HG03439 (cell line): Measurements from ENCODE around the gene ZNF677.
"Not testable (repeated sequence)": the region's sequence is repeated elsewhere in the genome, so short reads cannot be mapped to it uniquely, and the experiment has no call there.

ENCODE experiments used
- ATAC-seq: cut with Tn5 transposase; IDR thresholded peaks from one replicate; pipeline ENCODE4 v1.9.1; 2021; ENCODE audit warnings: mild to moderate bottlenecking, moderate library complexity; ENCODE audit not compliant: unreplicated experiment

Gene ZNF677

GRCh38 chr19:53195265-53195903 lies 59.3 kb downstream of the ZNF677 start:
- no peak for ATAC-seq

- no peak for ATAC-seq
These were observed 61.0 kb downstream of the ZNF677 start for GRCh38 chr19:53193535-53194222.

DNA sequence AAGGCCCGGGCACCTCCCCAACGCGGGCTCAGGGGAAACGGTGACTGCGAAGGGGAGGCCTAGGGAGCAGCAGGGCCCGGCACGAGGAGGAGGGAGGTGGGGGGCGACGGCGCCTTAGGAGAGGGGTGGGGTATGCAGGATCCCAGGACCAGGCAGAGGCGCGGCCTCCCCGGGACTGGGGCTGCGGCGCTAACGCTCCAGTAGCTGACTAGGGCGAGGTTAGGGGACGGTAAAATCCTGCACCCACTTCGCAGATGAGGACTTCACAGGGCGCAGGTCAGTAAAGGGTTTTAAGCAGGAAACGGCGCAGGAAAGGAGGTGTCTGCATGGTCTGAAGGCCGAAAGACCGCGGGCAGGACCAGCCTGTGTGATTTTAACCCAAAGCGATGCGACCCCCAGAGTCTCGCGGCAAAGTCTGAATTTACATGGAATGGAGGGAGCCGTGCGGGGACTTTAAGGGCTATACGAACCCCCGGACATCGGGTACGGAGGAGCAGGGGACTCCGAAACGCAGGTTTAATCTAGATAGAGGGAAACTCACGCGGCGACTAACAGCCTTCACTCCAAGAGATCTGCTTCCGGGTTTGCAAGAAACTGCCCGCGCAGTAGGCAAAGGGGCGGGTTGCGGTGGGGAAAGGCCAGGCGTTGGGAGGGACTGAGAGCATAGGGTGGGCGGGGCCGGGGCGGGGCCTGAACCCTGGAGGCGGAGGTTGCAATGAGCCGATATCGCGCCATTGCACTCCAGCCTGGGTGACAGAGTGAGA lies 61.7 kb downstream of the ZNF677 start, which contains the start of gene ZNF665:
ZNF665 (minus strand) TSS at position 588 of the 764 bp plus-strand sequence. CDS start 10,460 bp downstream, outside the sequence.
- ATAC-seq = no peak

DNA sequence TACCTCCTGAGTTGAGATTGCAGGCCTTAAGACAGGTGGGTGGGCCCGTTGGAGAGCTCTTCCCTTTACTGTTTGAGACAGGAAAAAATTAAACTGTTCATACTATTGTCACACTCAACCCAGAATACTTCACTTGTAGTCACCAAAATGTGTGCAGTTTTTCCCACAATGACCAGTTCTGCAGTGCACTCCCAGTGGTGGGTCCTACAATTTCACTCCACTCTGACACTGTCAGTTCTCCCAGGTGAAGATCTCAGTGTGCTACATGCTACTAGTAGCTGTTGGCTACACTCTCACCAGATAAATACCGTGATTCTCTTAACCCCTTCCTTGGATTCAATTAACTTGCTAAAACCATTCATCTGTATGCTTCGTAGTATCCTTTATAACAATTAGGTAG lies 64.4 kb downstream of the ZNF677 start:
- no peak for ATAC-seq

DNA sequence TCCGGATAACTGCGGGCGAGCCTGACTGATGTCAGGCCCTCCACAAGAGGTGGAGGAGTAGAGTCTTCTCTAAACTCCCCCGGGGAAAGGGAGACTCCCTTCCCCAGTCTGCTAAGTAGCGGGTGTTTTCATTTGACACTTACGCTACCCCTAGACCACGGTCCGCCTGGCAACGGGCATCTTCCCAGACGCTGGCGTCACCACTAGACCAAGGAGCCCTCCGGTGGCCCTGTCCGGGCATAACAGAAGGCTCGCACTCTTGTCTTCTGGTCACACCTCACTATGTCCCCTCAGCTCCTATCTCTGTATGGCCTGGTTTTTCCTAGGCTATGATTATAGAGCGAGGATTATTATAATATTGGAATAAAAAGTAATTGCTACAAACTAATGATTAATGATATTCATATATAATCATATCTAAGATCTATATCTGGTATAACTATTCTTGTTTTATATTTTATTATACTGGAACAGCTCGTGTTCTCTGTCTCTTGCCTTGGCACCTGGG lies 64.9 kb downstream of the ZNF677 start:
- ATAC-seq = not testable (repeated sequence)
